Stimulated activated effector memory CD8-positive, alpha-beta T cell treated with anti-CD3 and anti-CD28 coated beads, Interleukin-12 subunit alpha, Interleukin-12 subunit beta, amount 100 ng/mL, for 72 hours (primary cell): ENCODE results near the gene SFSWAP.
"Not testable (repeated sequence)": the region's sequence is repeated elsewhere in the genome, so short reads cannot be mapped to it uniquely, and the experiment has no call there.

Experiments used
- ATAC-seq: fragments of 150-1000 bp; cut with Tn5 transposase; 2 replicates; pipeline ENCODE4 v1.10.0; 2021
- DNase-seq, 2 donors: peaks; one replicate each; pipeline ENCODE4 v3.0.0; 2021 to 2022; ENCODE audit warnings: low spot score in 2 of 2
- H3K27ac Mint-ChIP-seq: one replicate; pipeline ENCODE4 v1.8.0; 2022; ENCODE audit warnings: mild to moderate bottlenecking, mixed read lengths
- H3K36me3 Mint-ChIP-seq: one replicate; pipeline ENCODE4 v1.8.0; 2022; ENCODE audit warnings: mild to moderate bottlenecking, mixed read lengths
- H3K4me1 Mint-ChIP-seq: one replicate; pipeline ENCODE4 v1.8.0; 2022; ENCODE audit warnings: mixed read lengths
- H3K4me3 Mint-ChIP-seq: one replicate; pipeline ENCODE4 v1.8.0; 2022; ENCODE audit warnings: mild to moderate bottlenecking, mixed read lengths
- H3K9me3 Mint-ChIP-seq: one replicate; pipeline ENCODE4 v1.8.0; 2022; ENCODE audit warnings: mixed read lengths

Gene SFSWAP

GRCh38 chr12:131770120-131770519 is 59.2 kb downstream of the SFSWAP start:
- no peak overlapping the region for H3K4me3 Mint-ChIP-seq
- ATAC-seq = no peak
- peaks cover 10% of the 10 kb centered on the region for H3K4me1 Mint-ChIP-seq
- H3K9me3 Mint-ChIP-seq = no peaks in the 10 kb centered on the region
- H3K27ac Mint-ChIP-seq = no peak overlapping the region
- no peak for DNase-seq
- peaks cover 96% of the 10 kb centered on the region for H3K36me3 Mint-ChIP-seq

- peaks cover 10% of the 10 kb centered on the region for H3K4me1 Mint-ChIP-seq
- DNase-seq (no peak), ATAC-seq (no peak)
- no peak overlapping the region for H3K27ac Mint-ChIP-seq
- H3K9me3 Mint-ChIP-seq = no peaks in the 10 kb centered on the region
- H3K36me3 Mint-ChIP-seq = peaks cover 98% of the 10 kb centered on the region
- no peak overlapping the region for H3K4me3 Mint-ChIP-seq
These were observed 61.1 kb downstream of the SFSWAP start for GRCh38 chr12:131771965-131772364.

- DNase-seq = no peak
- Mint-ChIP-seq H3K27ac (peak overlapping the region; percentile 89), H3K4me1 (peaks cover 10% of the 10 kb centered on the region), H3K4me3 (peak overlapping the region; percentile 15), H3K9me3 (no peaks in the 10 kb centered on the region), H3K36me3 (peaks cover 97% of the 10 kb centered on the region)
- ATAC-seq = no peak
These were observed 62.8 kb downstream of the SFSWAP start for GRCh38 chr12:131773582-131774221.

GRCh38 chr12:131774576-131775391 is 63.9 kb downstream of the SFSWAP start:
- DNase-seq (no peak), ATAC-seq (no peak)
- Mint-ChIP-seq H3K27ac (no peak overlapping the region), H3K9me3 (no peaks in the 10 kb centered on the region), H3K4me3 (no peak overlapping the region), H3K36me3 (peaks cover 97% of the 10 kb centered on the region), H3K4me1 (peaks cover 15% of the 10 kb centered on the region)

GRCh38 chr12:131775392-131776236 is 64.7 kb downstream of the SFSWAP start:
- H3K27ac Mint-ChIP-seq = no peak overlapping the region
- H3K4me3 Mint-ChIP-seq = no peak overlapping the region
- H3K9me3 Mint-ChIP-seq = no peaks in the 10 kb centered on the region
- H3K4me1 Mint-ChIP-seq = peaks cover 15% of the 10 kb centered on the region
- peaks cover 97% of the 10 kb centered on the region for H3K36me3 Mint-ChIP-seq
- no peak for DNase-seq
- ATAC-seq = no peak

GRCh38 chr12:131776237-131776889 is 65.5 kb downstream of the SFSWAP start:
- peaks cover 96% of the 10 kb centered on the region for H3K36me3 Mint-ChIP-seq
- H3K27ac Mint-ChIP-seq = no peak overlapping the region
- no peaks in the 10 kb centered on the region for H3K9me3 Mint-ChIP-seq
- peaks cover 15% of the 10 kb centered on the region for H3K4me1 Mint-ChIP-seq
- ATAC-seq (peak; percentile 55), DNase-seq (no peak)
- no peak overlapping the region for H3K4me3 Mint-ChIP-seq

GRCh38 chr12:131777269-131777668 is 66.4 kb downstream of the SFSWAP start:
- Mint-ChIP-seq H3K36me3 (peaks cover 96% of the 10 kb centered on the region), H3K4me1 (peaks cover 15% of the 10 kb centered on the region)
- not testable (repeated sequence) for H3K27ac Mint-ChIP-seq, DNase-seq, H3K4me3 Mint-ChIP-seq, H3K9me3 Mint-ChIP-seq, ATAC-seq

- Mint-ChIP-seq H3K9me3 (no peaks in the 10 kb centered on the region), H3K27ac (peak overlapping the region; percentile 85), H3K36me3 (peaks cover 94% of the 10 kb centered on the region), H3K4me3 (no peak overlapping the region), H3K4me1 (peaks cover 5% of the 10 kb centered on the region)
- ATAC-seq = no peak
- no peak for DNase-seq
These were observed 68.1 kb downstream of the SFSWAP start for GRCh38 chr12:131779027-131779426.

GRCh38 chr12:131782061-131782460 is 71.2 kb downstream of the SFSWAP start:
- Mint-ChIP-seq H3K9me3 (no peaks in the 10 kb centered on the region), H3K36me3 (peaks cover 88% of the 10 kb centered on the region), H3K27ac (peak overlapping the region; percentile 67), H3K4me1 (peaks cover 10% of the 10 kb centered on the region), H3K4me3 (no peak overlapping the region)
- ATAC-seq = no peak
- DNase-seq = no peak

GRCh38 chr12:131783915-131784541 is 73.1 kb downstream of the SFSWAP start:
- H3K9me3 Mint-ChIP-seq = no peaks in the 10 kb centered on the region
- peaks cover 7% of the 10 kb centered on the region for H3K4me1 Mint-ChIP-seq
- H3K4me3 Mint-ChIP-seq = no peak overlapping the region
- H3K36me3 Mint-ChIP-seq = peaks cover 88% of the 10 kb centered on the region
- no peak overlapping the region for H3K27ac Mint-ChIP-seq
- no peak for DNase-seq
- no peak for ATAC-seq

- no peak overlapping the region for H3K4me3 Mint-ChIP-seq
- ATAC-seq (no peak), DNase-seq (no peak)
- H3K4me1 Mint-ChIP-seq = peaks cover 6% of the 10 kb centered on the region
- H3K27ac Mint-ChIP-seq = peak overlapping the region; percentile 15
- H3K9me3 Mint-ChIP-seq = no peaks in the 10 kb centered on the region
- H3K36me3 Mint-ChIP-seq = peaks cover 88% of the 10 kb centered on the region
These were observed 74.2 kb downstream of the SFSWAP start for GRCh38 chr12:131784909-131785762.

GRCh38 chr12:131785763-131786330 is 75.0 kb downstream of the SFSWAP start:
- H3K36me3 Mint-ChIP-seq = peaks cover 88% of the 10 kb centered on the region

GRCh38 chr12:131786331-131786730 is 75.4 kb downstream of the SFSWAP start:
- Mint-ChIP-seq H3K4me3 (no peak overlapping the region), H3K4me1 (peaks cover 6% of the 10 kb centered on the region), H3K36me3 (peaks cover 89% of the 10 kb centered on the region), H3K9me3 (no peaks in the 10 kb centered on the region), H3K27ac (peak overlapping the region; percentile 15)
- no peak for DNase-seq
- ATAC-seq = no peak

More at GRCh38 chr12:131785763-131786330, 75.0 kb downstream of the SFSWAP start:
- Mint-ChIP-seq H3K9me3 (no peaks in the 10 kb centered on the region), H3K27ac (peak overlapping the region; percentile 15), H3K4me3 (no peak overlapping the region), H3K4me1 (peaks cover 6% of the 10 kb centered on the region)
- ATAC-seq (no peak), DNase-seq (no peak)
